Endothelial cell of umbilical vein (primary cell): ENCODE measurements around the gene HCFC1R1. TPM values are rescaled to one million over a fixed set of nuclear protein-coding genes. Genes with fewer than 3 reads are reported as not detected.

ENCODE experiments used
- BruUV-seq: library from RNA; stranded (reverse); fragments of 400-500 nt; replicated peaks from 2 replicates; lab custom pipeline; 2021; lab: Mats Ljungman, UMichigan
- CTCF ChIA-PET: fragments of 300-600, 350-600 bp; sonication (Branson Sonifier 250); formaldehyde crosslinking; loops from one replicate; lab custom pipeline; 2021; ENCODE audit warnings: antibody characterized with exemption, inconsistent platforms; lab: Charles Lee
- POLR2A ChIA-PET: fragments of 300-600, 350-600 bp; sonication (Branson Sonifier 250); formaldehyde crosslinking; loops from one replicate; lab custom pipeline; 2021; ENCODE audit warnings: antibody characterized with exemption, inconsistent platforms; lab: Charles Lee
- DNase-seq: peaks from one replicate; pipeline ENCODE4 v3.0.0-alpha.2; 2011; ENCODE audit warnings: low read depth, low spot score
- FAIRE-seq: peaks from 2 replicates; lab custom pipeline; 2011; peaks lifted over from hg19 to GRCh38; lab: Jason Lieb, UNC
- H2AFZ ChIP-seq: 2 replicates; pipeline ENCODE4 v1.6.0; 2012; ENCODE audit warnings: low read depth, low read length, control low read depth, inconsistent platforms
- H3K27ac ChIP-seq: 2 replicates; pipeline ENCODE4 v1.5.1; 2011; ENCODE audit warnings: low read depth, mild to moderate bottlenecking, control low read depth, low read length, moderate library complexity; ENCODE audit not compliant: insufficient read depth
- H3K27me3 ChIP-seq, 2 experiments: 2 replicates each; pipeline versions ENCODE4 v1.6.0 to v1.6.1; 2011; ENCODE audit warnings: low read length in 2 of 2, mixed read lengths in 1 of 2; ENCODE audit not compliant: control insufficient read depth in 2 of 2, insufficient read depth in 2 of 2
- H3K36me3 ChIP-seq, 2 experiments: 2 replicates in 1 of 2; 3 replicates in 1 of 2; pipeline ENCODE4 v1.5.1; 2011; ENCODE audit warnings: low read length in 2 of 2, mild to moderate bottlenecking in 1 of 2, moderate library complexity in 1 of 2; ENCODE audit not compliant: control insufficient read depth in 2 of 2, insufficient read depth in 2 of 2; ENCODE audit errors: extremely low read depth in 1 of 2
- H3K4me1 ChIP-seq: 3 replicates; pipeline ENCODE4 v1.5.1; 2011; ENCODE audit warnings: mild to moderate bottlenecking, low read length; ENCODE audit not compliant: control insufficient read depth, insufficient read depth; ENCODE audit errors: extremely low read depth
- H3K4me2 ChIP-seq: 2 replicates; pipeline ENCODE4 v1.6.1; 2011; ENCODE audit warnings: low read length, control low read depth, mixed read lengths; ENCODE audit not compliant: insufficient read depth
- H3K4me3 ChIP-seq, 3 experiments: fragments of 200-600 bp in 1 of 3; sonication (generic), shearing (Covaris generic) in 1 of 3; replicated peaks in 1 of 3; 2 replicates each; pipeline ENCODE4 v1.5.1; 2011 to 2016; ENCODE audit warnings: control low read depth in 3 of 3, low read length in 3 of 3, mild to moderate bottlenecking in 2 of 3, inconsistent platforms in 1 of 3, low read depth in 1 of 3, moderate library complexity in 1 of 3; ENCODE audit not compliant: insufficient read depth in 1 of 3
- H3K79me2 ChIP-seq: 2 replicates; pipeline ENCODE4 v1.6.0; 2012; ENCODE audit warnings: low read length, inconsistent platforms; ENCODE audit not compliant: control insufficient read depth, insufficient read depth
- H3K9ac ChIP-seq: replicated peaks from 2 replicates; pipeline ENCODE3; 2011; ENCODE audit warnings: low read length, control low read depth; ENCODE audit not compliant: insufficient read depth; ENCODE audit errors: extremely low read depth
- H3K9me1 ChIP-seq: replicated peaks from 3 replicates; pipeline ENCODE4 v1.6.0; 2011; ENCODE audit warnings: mild to moderate bottlenecking, low read length; ENCODE audit not compliant: control insufficient read depth, insufficient read depth; ENCODE audit errors: extremely low read depth
- H3K9me3 ChIP-seq: replicated peaks from 2 replicates; pipeline ENCODE4 v1.5.1; 2012; ENCODE audit warnings: low read length, inconsistent platforms; ENCODE audit not compliant: control insufficient read depth, insufficient read depth
- H4K20me1 ChIP-seq: replicated peaks from 2 replicates; pipeline ENCODE3; 2011; ENCODE audit warnings: mild to moderate bottlenecking, low read length; ENCODE audit not compliant: control insufficient read depth, insufficient read depth; ENCODE audit errors: extremely low read depth
- CTCF ChIP-seq, 2 donors: IDR thresholded peaks; 1 replicate in 1 of 2; 2 replicates in 1 of 2; pipeline ENCODE4 v1.5.1; 2011; ENCODE audit warnings: low read length in 2 of 2, mild to moderate bottlenecking in 2 of 2, moderate library complexity in 2 of 2, control low read depth in 1 of 2, inconsistent platforms in 1 of 2, low read depth in 1 of 2; ENCODE audit not compliant: insufficient read depth in 1 of 2; ENCODE audit errors: extremely low read depth in 1 of 2
- EZH2 ChIP-seq: IDR thresholded peaks from 2 replicates; pipeline ENCODE4 v1.6.1; 2012; ENCODE audit warnings: borderline replicate concordance, low read depth, mild to moderate bottlenecking, moderate library complexity, low read length, inconsistent platforms; ENCODE audit not compliant: severe bottlenecking
- FOS ChIP-seq: IDR thresholded peaks from 2 replicates; pipeline ENCODE4 v1.6.1; 2011; ENCODE audit warnings: mild to moderate bottlenecking, low read length, moderate library complexity, borderline replicate concordance; ENCODE audit not compliant: insufficient read depth
- GATA2 ChIP-seq: IDR thresholded peaks from 2 replicates; pipeline ENCODE4 v1.7.0; 2011; ENCODE audit warnings: low read depth, mild to moderate bottlenecking, moderate library complexity, mixed read lengths, low read length; ENCODE audit not compliant: insufficient read length, insufficient read depth
- JUN ChIP-seq: IDR thresholded peaks from 2 replicates; pipeline ENCODE4 v1.6.1; 2011; ENCODE audit warnings: borderline replicate concordance, low read depth; ENCODE audit not compliant: insufficient read length, insufficient read depth
- MAX ChIP-seq: IDR thresholded peaks from 2 replicates; pipeline ENCODE4 v1.6.1; 2011; ENCODE audit not compliant: insufficient read depth, insufficient read length
- MYC ChIP-seq: IDR thresholded peaks from one replicate; pipeline ENCODE4 v1.6.1; 2011; ENCODE audit warnings: mild to moderate bottlenecking, low read depth, low read length
- POLR2A ChIP-seq: IDR thresholded peaks from 2 replicates; pipeline ENCODE4 v1.6.1; 2012; ENCODE audit warnings: low read depth, mild to moderate bottlenecking, control low read depth, low read length
- POLR2AphosphoS5 ChIP-seq: IDR thresholded peaks from 2 replicates; pipeline ENCODE4 v1.6.1; 2012; ENCODE audit warnings: low read depth, mild to moderate bottlenecking, control low read depth, low read length, moderate library complexity; ENCODE audit not compliant: insufficient read depth
- dilution Hi-C: fragments of 300-500 bp; cut with MboI; formaldehyde crosslinking; loops from one replicate; pipeline ENCODE4 v1.15.0; 2019; ENCODE audit warnings: low sequenced_read_pairs; ENCODE audit not compliant: extremely low pct_ligation_motif_present
- intact Hi-C: fragments of 100-400 bp; cut with micrococcal nuclease; formaldehyde crosslinking; loops from one replicate; pipeline ENCODE4 v1.10.0; 2022
- polyA plus RNA-seq, 4 experiments: library from polyadenylated mRNA; depleted of rRNA in 3 of 4; stranded (reverse) in 3 of 4; unstranded in 1 of 4; fragments of >200 nt; gene quantifications; 2 replicates each; pipeline versions ENCODE4 v1.2.1 to v1.2.3, GENCODE V29; 2011 to 2012; ENCODE audit warnings: missing spikeins in 1 of 4
- total RNA-seq: library from RNA; stranded (reverse); gene quantifications from 2 replicates; pipeline ENCODE4 v1.2.3, GENCODE V29; 2021

The HCFC1R1 gene
- total and polyA plus RNA-seq, 2 donors (not counting 3 experiments of a cell fraction or from before 2014, with no cell fraction given): 28.7 to 49.3 TPM

GRCh38 chr16:3007957-3008689 is 15.6 kb downstream of the HCFC1R1 start:
- Histone ChIP-seq H3K9ac (no peak overlapping the region), H3K9me1 (no peaks in the 10 kb centered on the region), H3K27ac (no peak overlapping the region), H3K4me2 (peak overlapping the region; percentile 50), H2AFZ (peak overlapping the region; percentile 77), H4K20me1 (no peaks in the 10 kb centered on the region), H3K36me3 (no peaks in the 10 kb centered on the region), H3K27me3 (peaks cover 14 to 15% of the 10 kb centered on the region in 2 experiments), H3K79me2 (no peaks in the 10 kb centered on the region), H3K9me3 (no peaks in the 10 kb centered on the region), H3K4me1 (peaks cover 16% of the 10 kb centered on the region), H3K4me3 (no peak overlapping the region)
- ChIA-PET POLR2A (interaction anchor here (1.8 kb wide), 1 partner anchor 12 kb away, joined by 11 read pairs; the partner anchor contains the start of gene TNFRSF12A), CTCF (interaction anchor here (1.7 to 1.8 kb wide), 3 partner anchors 12 to 24 kb away, joined by 6 to 10 read pairs (median 8); partner anchors contain the start of gene TNFRSF12A)
- DNase-seq (no peak), FAIRE-seq (no peak)
- dilution Hi-C loops: no loop called here
- BruUV-seq: no TSS peak
- intact Hi-C loops: no loop called here
- TF ChIP-seq MAX: no peak
- peak; percentile 22 for TF ChIP-seq GATA2

- H3K4me1 ChIP-seq: peaks cover 16% of the 10 kb centered on the region
- FAIRE-seq (no peak), DNase-seq (no peak)
- TF ChIP-seq MYC: no peak
- TF ChIP-seq FOS: no peak
- no peak for TF ChIP-seq MAX
- TF ChIP-seq GATA2: no peak
- no peak for TF ChIP-seq JUN
- no peak for TF ChIP-seq EZH2
- TF ChIP-seq POLR2AphosphoS5: no peak
- no peak for TF ChIP-seq POLR2A
- no peak for TF ChIP-seq CTCF (IDR thresholded peaks at IDR 0.05; ENCODE audit: extremely low read depth in 1 of 2, insufficient read depth in 1 of 2, low read depth in 1 of 2, low read length in 2 of 2)
- intact Hi-C loops: no loop called here
- POLR2A ChIA-PET: interaction anchor here (1.8 kb wide), 1 partner anchor 13 kb away, joined by 11 read pairs; the partner anchor contains the start of gene TNFRSF12A
- H3K36me3 ChIP-seq: no peaks in the 10 kb centered on the region
- H3K27me3 ChIP-seq: peaks cover 7 to 8% of the 10 kb centered on the region in 2 experiments
- H3K4me3 ChIP-seq: no peak overlapping the region
- no peaks in the 10 kb centered on the region for H3K9me1 ChIP-seq
- dilution Hi-C loops: no loop called here
- H3K4me2 ChIP-seq: no peak overlapping the region
- no peaks in the 10 kb centered on the region for H4K20me1 ChIP-seq
- CTCF ChIA-PET: interaction anchor here (1.7 to 1.8 kb wide), 3 partner anchors 13 to 25 kb away, joined by 6 to 10 read pairs (median 8); partner anchors contain the start of gene TNFRSF12A
- no peak overlapping the region for H3K27ac ChIP-seq
- H3K9me3 ChIP-seq: no peaks in the 10 kb centered on the region
- no TSS peak for BruUV-seq
- H3K9ac ChIP-seq: no peak overlapping the region
- peak overlapping the region; percentile 77 for H2AFZ ChIP-seq
- H3K79me2 ChIP-seq: no peaks in the 10 kb centered on the region
These were observed 16.4 kb downstream of the HCFC1R1 start for GRCh38 chr16:3007059-3007956.
